K562 (cell line): Measurements from ENCODE around the gene TMEM260. TPM values are rescaled to one million over a fixed set of nuclear protein-coding genes. Genes with fewer than 3 reads are reported as not detected.

ENCODE experiments used
- BACH1 ChIP-seq: fragments of 200-800 bp; sonication (Bioruptor generic); IDR thresholded peaks from 2 replicates; pipeline ENCODE4 v1.6.1; 2016; ENCODE audit warnings: missing genetic modification characterization, missing compliant biosample characterization
- BMI1 ChIP-seq: fragments of 150-350 bp; IDR thresholded peaks from 2 replicates; pipeline ENCODE4 v1.6.1; 2014; ENCODE audit warnings: low read length
- BRF1 ChIP-seq: IDR thresholded peaks from 3 replicates; pipeline ENCODE4 v1.6.1; 2011; ENCODE audit warnings: borderline replicate concordance, mild to moderate bottlenecking; ENCODE audit not compliant: insufficient read length; ENCODE audit errors: extremely low read depth
- CBX3 ChIP-seq, 2 experiments: IDR thresholded peaks; 1 replicate in 1 of 2; 2 replicates in 1 of 2; pipeline ENCODE4 v1.6.1; 2012; ENCODE audit warnings: inconsistent platforms in 2 of 2, low read length in 2 of 2, borderline replicate concordance in 1 of 2, control low read depth in 1 of 2
- FOXA3 ChIP-seq, 2 experiments: fragments of 450-650 bp in 1 of 2; sonication (generic) in 1 of 2; formaldehyde crosslinking; IDR thresholded peaks in 1 of 2; conservative IDR thresholded peaks in 1 of 2; 2 replicates each; pipeline versions ENCODE4 v1.4.0 to v1.8.0; 2020 to 2022; ENCODE audit warnings: mild to moderate bottlenecking in 2 of 2, missing genetic modification reagents in 1 of 2
- GTF2A2 ChIP-seq: IDR thresholded peaks from 2 replicates; pipeline ENCODE4 v1.6.1; 2016; ENCODE audit warnings: mild to moderate bottlenecking, missing genetic modification characterization, missing compliant biosample characterization
- JUND ChIP-seq, 2 experiments: IDR thresholded peaks; 2 replicates in 1 of 2; 3 replicates in 1 of 2; pipeline ENCODE4 v1.6.1; 2011; ENCODE audit warnings: borderline replicate concordance in 2 of 2, low read depth in 2 of 2, low read length in 2 of 2, improper control_type of control experiment in 1 of 2, missing biosample characterization in 1 of 2, missing genetic modification characterization in 1 of 2, missing genetic modification reagents in 1 of 2
- KDM5B ChIP-seq: fragments of 200-600 bp; sonication (generic); IDR thresholded peaks from 2 replicates; pipeline ENCODE4 v1.6.1; 2012; ENCODE audit warnings: low read depth, mild to moderate bottlenecking, moderate library complexity, low read length, control low read depth, inconsistent platforms; ENCODE audit not compliant: insufficient replicate concordance
- LEF1 ChIP-seq: fragments of 450-650 bp; IDR thresholded peaks from 2 replicates; pipeline ENCODE4 v1.6.1; 2016; ENCODE audit warnings: mild to moderate bottlenecking
- MCM3 ChIP-seq: fragments of 450-650 bp; IDR thresholded peaks from 2 replicates; pipeline ENCODE4 v1.6.1; 2016
- NEUROD1 ChIP-seq: fragments of 150-350 bp; IDR thresholded peaks from 2 replicates; pipeline ENCODE4 v1.6.1; 2014; ENCODE audit warnings: borderline replicate concordance, low read length, low read depth; ENCODE audit not compliant: partially characterized antibody
- PHF8 ChIP-seq: fragments of 200-600 bp; sonication (generic); IDR thresholded peaks from 2 replicates; pipeline ENCODE4 v1.6.1; 2012; ENCODE audit warnings: mixed run types, mild to moderate bottlenecking, inconsistent platforms, low read length, moderate library complexity, borderline replicate concordance
- RBM39 ChIP-seq: fragments of 200-400 bp; formaldehyde crosslinking; optimal IDR thresholded peaks from 2 replicates; pipeline ENCODE3; 2018; ENCODE audit warnings: low read depth, low read length
- SFPQ ChIP-seq: fragments of 200-400 bp; formaldehyde crosslinking; IDR thresholded peaks from 2 replicates; pipeline ENCODE4 v1.6.1; 2017; ENCODE audit warnings: mild to moderate bottlenecking, low read depth, low read length, moderate library complexity
- TCF3 ChIP-seq: sonication (generic); formaldehyde crosslinking; IDR thresholded peaks from 2 replicates; pipeline ENCODE4 v1.4.0; 2020; ENCODE audit warnings: mild to moderate bottlenecking, missing genetic modification reagents
- TRIM25 ChIP-seq: fragments of 450-650 bp; IDR thresholded peaks from 2 replicates; pipeline ENCODE4 v1.7.0; 2016; ENCODE audit warnings: borderline replicate concordance
- YBX1 ChIP-seq: fragments of 450-650 bp; IDR thresholded peaks from 2 replicates; pipeline ENCODE4 v1.7.1; 2016; ENCODE audit warnings: mild to moderate bottlenecking
- ZC3H8 ChIP-seq: fragments of 450-650 bp; IDR thresholded peaks from 2 replicates; pipeline ENCODE4 v1.6.1; 2017
- ZNF165 ChIP-seq: fragments of 250-450 bp; sonication (Bioruptor Pico); IDR thresholded peaks from 2 replicates; pipeline ENCODE4 v1.4.0; 2020; ENCODE audit warnings: borderline replicate concordance
- ZNF277 ChIP-seq: fragments of 250-450 bp; sonication (Bioruptor Pico); IDR thresholded peaks from 2 replicates; pipeline ENCODE4 v1.8.0; 2022; ENCODE audit warnings: inconsistent platforms, mild to moderate bottlenecking, moderate library complexity, borderline replicate concordance
- ZNF436 ChIP-seq: fragments of 250-450, 450-650 bp; sonication (Bioruptor Pico); formaldehyde crosslinking; IDR thresholded peaks from 2 replicates; pipeline ENCODE4 v1.7.0; 2020; ENCODE audit warnings: mild to moderate bottlenecking
- polyA plus RNA-seq, 8 experiments: library from polyadenylated mRNA; depleted of rRNA in 4 of 8; stranded (reverse) in 5 of 8; unstranded in 3 of 8; fragments of >200 nt; fragmentation: Nextera tagmentation in 2 of 8; fragmentation: Illumina TruSeq in 1 of 8; extraction: Ambion mirVana in 2 of 8; extraction: Trizol in 1 of 8; gene quantifications; 2 replicates each; pipeline versions ENCODE4 v1.2.1 to v1.2.3, GENCODE V29; 2011 to 2014; ENCODE audit warnings: inconsistent platforms in 1 of 8, missing spikeins in 1 of 8
- total RNA-seq, 7 experiments: library from RNA; depleted of rRNA in 6 of 7; stranded (reverse); fragments of >200 nt in 6 of 7; fragmentation: Illumina TruSeq in 2 of 7; extraction: Trizol in 2 of 7; gene quantifications; 2 replicates each; pipeline versions ENCODE4 v1.2.1 to v1.2.3, GENCODE V29; 2011 to 2021; ENCODE audit warnings: low replicate concordance in 1 of 7

Gene TMEM260
- total and polyA plus RNA-seq, 9 of the 15 experiments (the other 6 are each of a cell fraction or from before 2014, with no cell fraction given), result 2.2 to 9.4 (median 6.0) TPM

DNA sequence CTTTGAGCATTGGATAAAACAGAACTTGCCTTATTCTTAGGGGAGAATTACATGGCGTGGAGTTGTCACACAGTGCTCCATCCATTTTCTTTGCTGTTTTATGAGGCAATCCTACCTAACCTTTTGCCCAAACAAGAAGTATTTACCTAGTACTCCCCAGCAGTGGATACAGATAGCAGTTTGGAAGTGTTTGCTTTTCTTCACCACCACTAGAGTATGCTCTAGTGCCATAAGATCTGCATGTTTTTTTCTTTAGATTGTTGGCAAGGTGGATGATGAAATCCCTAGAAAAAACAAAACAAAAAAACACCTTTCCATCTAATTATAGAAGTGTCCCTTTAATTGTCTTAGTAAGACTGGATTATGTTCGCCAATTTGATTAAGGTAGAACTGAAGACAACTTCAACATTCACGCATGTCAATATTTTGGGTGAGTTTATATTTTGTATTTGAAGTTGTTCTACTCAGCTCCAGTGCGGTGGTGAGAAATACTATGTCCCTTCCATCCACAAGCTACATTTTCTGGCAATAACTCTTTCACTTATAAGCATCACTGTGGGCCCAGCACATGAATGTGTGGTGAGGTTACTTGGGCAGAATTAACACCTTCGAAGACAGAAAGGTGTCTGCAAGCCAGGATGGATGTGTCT is 23.6 kb upstream of the TMEM260 start (continued):
- TF ChIP-seq SFPQ (no peak), JUND (IDR thresholded peaks at IDR 0.05; ENCODE audit: borderline replicate concordance, low read depth, low read length) (peak; percentile 41; the same call in 1 of the 2 replicates), JUND (tag; IDR thresholded peaks at IDR 0.05; ENCODE audit: borderline replicate concordance, low read depth, low read length) (no peak), BRF1 (no peak), TRIM25 (no peak), NEUROD1 (no peak), BACH1 (no peak), ZNF165 (CRISPR knock-in tag) (no peak), RBM39 (no peak), PHF8 (no peak), ZNF277 (no peak), ZC3H8 (no peak), BMI1 (no peak), CBX3 (IDR thresholded peaks at IDR 0.05; ENCODE audit: borderline replicate concordance in 1 of 2, low read length in 2 of 2) (no peak), TCF3 (CRISPR knock-in tag) (no peak), GTF2A2 (tag) (no peak), ZNF436 (CRISPR knock-in tag) (no peak), YBX1 (no peak), LEF1 (no peak), FOXA3 (CRISPR knock-in tag; conservative IDR thresholded peaks at IDR 0.05 in 1 of 2, IDR thresholded peaks at IDR 0.05 in 1 of 2) (no peak), MCM3 (no peak), KDM5B (no peak)
